Hematopoietic multipotent progenitor cell treated with erythropoietin and hydrocortisone succinate and interleukin-3 and kit ligand, for 17 days (in vitro differentiated cells): ENCODE measurements around the gene IL17B.

Experiments
- DNase-seq: peaks from one replicate; pipeline ENCODE4 v3.0.0-alpha.2; 2015; ENCODE audit warnings: low spot score

Gene IL17B, protein sequence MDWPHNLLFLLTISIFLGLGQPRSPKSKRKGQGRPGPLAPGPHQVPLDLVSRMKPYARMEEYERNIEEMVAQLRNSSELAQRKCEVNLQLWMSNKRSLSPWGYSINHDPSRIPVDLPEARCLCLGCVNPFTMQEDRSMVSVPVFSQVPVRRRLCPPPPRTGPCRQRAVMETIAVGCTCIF

DNA sequence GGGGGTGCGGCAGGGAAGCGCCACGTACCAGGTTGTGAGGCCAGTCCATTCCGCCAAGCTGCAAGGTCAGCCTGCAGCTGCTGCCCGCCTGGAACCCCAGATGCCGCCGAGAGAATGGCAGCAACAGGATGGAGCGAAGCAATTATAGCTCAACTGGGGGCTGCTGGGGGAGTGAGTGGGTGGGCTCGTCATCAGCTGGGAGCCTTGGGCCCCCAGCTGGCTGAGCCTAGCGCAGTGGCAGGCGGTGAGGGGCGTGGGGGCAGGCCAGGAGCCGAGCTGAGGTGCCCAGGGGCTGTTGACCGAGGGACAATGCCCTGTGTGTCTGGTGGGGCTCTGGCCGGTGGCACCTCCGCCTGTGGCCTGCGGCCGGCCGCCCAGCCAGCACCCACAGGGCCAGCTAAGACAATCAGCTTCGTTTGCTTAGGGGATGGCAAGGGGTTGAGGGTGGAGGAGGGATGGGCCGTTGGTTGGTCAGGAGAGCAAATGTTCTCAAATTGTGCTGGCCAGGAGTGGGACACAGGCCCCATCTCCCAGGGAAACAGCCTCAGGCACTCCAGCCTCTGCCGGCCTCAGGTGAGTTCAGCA is at the start of gene IL17B:
TSS of gene IL17B (minus strand) at position 116 of the 585 bp plus-strand sequence. CDS start at position 49, 67 bp downstream.
- no peak for DNase-seq

DNA sequence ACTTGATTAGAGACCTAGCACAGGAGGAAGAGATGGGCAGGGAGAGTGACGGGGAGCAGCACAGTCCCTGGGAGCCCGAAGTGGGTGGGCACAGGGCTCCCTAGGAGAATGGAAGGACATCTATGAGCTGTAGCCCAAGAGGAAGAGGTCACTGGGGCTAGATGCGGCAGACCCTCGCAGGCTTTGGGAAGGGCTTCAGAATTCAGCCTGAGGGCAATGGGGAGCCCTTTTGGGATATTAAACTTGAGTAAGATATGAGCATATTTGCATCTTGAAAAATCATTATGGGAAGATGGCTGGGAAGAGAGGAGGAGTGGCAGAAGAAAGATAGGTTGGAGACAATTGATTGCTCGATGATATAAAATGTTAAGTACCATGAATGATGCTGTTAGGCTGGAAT is 48.9 kb upstream of the IL17B start:
- no peak for DNase-seq

DNA sequence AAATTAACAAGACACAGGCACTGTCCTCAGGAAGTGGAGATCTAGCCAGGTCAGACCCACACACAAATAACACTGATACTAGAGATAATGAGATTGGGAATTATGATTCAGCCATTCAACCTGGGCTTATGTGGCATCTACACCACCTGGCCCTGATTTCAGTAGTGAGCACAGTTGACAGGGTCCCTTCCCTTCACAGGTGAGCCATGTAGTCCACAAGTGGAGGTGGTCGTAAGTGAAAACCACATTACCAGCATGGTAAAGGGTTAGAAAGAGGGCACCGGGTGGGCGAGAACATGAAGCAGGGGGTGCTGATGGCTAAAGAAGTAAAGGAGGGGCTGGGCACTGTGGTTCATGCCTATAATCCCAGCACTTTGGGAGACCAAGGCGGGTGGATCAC is 48.3 kb upstream of the IL17B start:
- no peak for DNase-seq

DNA sequence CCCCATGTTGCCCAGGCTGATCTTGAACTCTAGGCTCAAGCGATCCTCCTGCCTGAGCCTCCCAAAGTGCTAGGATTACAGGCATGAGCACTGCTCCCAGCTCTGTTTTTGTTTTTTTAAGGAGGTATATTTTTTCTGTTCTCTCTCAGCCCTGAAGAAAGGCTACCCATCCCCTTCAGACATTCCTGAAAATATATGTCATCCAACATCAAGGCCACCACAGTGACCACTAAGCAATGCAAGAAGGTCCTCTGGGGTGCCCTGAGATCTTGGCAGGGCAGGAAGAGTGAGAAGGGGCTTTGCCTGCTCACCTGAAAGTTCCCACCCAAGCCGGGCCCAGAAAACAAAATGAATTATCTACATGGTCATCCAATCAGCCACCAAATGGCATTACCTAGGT is 47.8 kb upstream of the IL17B start:
- DNase-seq, result no peak

DNA sequence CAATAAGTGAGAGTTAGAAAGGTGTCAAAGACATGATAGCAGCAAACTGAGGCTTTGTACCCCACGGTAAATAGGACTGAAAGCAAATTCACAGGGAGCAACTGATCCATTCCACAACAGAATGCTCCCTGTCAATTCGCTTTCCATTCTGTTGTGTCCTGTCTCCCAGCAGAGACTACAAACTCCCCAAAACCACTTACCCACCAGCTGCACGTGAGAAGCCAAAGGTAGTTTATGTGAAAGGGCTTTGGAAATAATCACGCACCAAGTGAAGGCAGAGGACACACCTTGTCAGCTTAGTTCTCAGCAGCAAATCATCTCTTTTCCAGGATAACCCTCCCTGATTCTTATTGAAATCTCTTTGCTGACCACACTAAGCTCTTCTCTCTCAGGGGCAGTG is 46.6 kb upstream of the IL17B start:
- DNase-seq, result no peak

DNA sequence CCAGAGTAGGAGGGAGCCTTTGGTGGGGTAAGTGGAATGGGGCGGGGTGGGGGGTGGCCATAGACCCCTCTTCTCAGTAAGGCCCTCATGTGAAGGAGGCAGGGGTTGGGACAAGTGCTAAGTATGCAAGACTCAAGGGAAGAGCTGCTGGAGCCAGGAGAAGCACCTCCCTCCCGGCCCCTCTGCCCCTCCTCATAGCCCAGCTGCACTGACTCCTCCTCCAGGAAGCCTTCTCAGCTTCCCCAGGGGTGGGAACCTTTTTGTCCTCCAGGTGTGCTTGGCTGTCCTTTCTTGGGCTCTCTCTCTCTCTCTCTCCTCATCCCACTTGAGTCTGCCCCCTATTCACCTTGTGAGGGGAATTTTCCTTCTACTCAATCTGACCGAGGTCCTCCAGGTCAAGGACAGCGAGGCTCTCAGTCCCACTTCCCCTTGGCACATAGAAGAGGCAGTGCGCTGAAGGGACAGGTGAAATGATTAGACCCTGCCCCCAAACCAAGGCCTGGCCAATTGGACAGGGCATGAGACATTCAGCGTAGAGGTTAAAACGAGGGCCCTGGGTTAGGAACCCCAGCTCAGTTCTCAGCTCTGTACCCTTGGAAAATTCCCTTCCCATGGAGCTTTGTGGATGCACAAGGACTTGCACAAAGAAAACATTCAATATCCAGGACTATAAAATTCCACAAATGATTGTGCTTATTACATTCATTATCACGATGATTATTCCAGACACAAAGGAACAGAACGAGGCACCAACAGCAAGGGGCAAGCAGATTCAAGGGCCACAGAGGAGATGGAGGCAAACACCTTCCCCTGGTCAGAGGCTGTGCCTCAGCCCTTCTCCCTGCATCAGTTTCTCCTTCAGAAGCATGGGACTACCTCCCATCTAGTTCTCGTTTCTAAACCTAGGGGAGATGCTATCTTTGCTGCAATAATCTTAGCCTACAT is 45.6 kb upstream of the IL17B start:
- no peak for DNase-seq

DNA sequence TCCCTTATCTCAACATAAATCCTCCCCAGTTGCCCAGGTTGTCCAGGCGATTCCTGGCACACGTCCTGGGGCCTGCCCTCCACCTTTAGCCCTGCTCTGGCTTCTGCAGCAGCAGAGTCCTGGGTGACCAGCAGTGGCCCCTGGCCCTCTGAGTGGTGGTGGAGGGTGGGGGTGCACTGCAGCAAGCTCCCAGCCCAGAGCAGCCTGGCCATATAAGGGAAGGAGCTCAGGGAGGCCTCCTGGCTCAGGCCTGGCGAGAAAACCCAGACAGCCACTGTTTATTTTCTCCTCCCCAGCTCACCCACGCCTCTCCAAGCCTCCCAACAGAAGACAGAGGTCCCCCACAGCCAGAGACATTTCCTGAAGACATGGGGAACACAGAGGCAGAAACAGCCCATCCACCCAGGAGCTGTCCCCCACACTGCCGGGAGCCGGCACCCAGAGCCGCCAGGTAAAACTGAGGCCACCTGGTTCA is 44.7 kb upstream of the IL17B start:
- no peak for DNase-seq

DNA sequence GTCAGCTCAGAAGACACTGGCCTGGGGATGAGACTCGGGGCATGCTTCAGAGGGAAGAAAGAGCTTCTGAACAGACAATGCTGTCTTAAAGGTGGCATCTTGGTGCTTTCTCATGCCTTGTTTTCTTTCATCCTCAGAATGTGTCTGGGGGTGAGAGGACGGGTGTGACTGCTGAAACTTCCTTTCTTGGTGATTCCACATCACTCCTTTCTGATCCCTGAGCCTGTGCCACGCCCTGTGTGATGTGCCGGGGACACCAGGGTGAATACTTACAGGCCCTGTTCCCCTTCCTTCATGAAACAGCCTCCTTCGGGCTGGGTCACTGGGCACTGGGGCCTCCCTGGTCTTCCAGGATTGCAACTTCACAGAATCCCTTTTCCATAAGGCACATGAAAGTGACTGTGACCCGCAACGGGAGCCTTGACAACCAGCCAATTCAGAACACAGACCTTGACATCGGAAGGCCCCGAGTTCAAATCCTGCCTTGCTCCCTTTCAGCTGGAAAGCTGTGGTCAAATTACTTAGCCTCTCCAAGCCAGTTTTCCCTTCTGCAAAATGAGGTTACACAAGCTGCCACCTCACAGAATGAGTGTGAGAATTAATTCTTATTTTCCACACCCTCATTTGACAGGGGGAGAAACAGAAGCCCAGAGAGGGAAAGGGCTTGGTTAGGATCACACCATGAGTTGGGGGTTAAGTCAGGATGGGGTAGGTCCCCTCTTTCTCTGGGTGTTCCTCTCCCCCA is 44.1 kb upstream of the IL17B start:
- no peak for DNase-seq

DNA sequence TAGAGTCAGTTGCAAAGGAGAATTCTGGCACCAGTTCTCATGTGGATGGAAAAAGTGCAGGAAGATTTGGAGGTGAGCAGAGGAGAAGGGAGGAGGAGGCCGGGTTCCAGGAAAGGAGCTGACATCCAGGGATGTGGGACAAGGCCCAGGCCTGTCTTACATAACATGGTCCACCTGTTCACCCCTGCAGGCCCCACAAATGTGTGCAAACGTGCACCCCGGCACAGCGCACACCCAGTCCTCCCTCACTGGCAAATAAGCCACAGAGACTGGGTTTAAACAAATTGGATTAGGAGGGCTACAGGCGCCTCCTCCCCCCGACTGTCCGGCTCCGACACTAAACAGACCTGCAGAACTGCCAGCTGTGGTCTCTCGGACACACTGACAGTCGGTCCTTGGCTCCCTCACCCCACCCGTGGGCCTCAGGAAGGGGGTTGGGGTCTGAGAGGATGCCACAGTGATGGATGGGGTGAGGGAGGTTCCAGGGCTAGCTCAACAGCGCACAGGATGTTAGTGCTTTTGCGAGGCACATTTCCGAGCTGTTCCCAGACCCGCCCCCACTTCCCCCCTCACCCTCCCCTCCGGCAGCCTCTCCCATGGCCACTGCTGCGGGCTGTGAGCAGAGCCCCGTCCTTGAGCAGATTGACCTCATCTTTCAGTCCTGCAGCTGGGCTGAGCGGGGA is 43.4 kb upstream of the IL17B start:
- DNase-seq, result no peak

DNA sequence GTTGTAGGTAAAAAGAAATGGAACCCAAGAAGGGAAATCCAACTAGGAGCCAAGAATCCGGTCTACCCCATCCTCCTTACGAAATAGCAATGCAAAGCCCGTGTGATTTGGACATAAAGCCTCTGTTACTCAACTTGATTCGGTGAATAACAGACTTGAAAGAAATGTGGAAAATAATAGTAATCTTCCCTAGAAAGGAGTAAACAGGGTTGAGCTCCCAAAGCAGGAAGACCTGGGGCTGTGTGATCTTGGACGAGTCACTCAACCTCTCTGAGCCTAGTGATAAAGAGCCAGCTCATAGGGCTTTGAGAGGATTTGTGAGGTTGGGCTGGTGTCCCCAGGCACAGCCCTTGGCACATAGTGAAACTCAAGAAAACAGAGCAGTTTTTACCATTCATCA is 42.7 kb upstream of the IL17B start:
- no peak for DNase-seq

DNA sequence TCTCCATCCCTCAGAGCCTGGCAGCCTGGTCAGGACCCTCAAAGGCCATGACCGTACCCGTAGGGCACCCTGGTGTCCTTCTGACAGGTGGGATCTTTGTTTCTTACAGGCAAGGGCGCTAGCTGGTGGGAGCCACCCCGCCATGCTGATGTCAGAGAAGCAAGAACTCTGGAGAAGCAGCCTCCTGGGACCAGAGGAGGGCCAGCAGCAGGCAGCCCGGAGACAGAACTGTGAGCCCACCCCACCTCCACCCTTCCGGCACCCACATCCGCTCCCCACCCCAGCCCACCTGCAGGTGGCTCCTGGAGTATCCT is 42.2 kb upstream of the IL17B start:
- DNase-seq, result no peak

DNA sequence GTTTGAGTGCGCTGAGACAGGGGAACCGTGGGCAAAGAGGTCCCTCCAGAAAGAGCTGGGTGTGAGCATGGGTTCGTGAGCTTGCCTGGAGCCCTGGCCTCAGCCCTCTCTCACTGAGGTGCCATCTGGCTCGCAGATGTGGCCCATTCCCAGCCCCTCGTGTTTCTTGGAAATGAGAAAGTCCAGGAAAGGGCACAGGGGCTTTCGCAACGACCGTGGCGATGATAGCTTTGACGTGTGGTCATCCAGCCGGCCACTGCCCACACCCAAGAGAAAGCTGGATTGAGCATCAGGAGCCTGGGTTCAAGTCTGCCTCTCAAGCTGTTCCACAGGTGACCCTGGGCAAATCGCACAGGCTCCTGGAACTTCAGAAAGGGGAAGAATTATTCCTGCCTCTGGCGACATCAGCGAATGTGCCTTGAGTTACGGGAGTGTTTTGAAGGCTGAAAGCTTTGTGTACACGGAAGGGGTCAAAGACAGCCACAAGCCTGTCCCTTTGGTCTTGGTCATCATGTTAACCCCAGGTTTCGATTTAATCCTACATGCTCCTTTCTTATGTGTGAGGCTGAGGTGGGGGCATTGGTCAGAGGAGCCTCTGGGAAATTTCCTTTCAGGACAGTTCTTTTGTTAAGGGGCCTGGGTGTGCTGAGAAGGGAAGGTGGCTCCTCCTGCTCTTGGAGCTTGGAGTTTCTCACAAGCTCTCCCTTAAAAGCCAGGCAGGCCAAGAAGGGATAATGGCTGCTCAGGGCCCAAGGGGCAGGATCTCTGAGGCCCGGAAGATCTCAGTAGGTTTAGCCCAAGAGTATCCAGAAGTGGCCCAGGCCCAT is 41.7 kb upstream of the IL17B start:
- no peak for DNase-seq

DNA sequence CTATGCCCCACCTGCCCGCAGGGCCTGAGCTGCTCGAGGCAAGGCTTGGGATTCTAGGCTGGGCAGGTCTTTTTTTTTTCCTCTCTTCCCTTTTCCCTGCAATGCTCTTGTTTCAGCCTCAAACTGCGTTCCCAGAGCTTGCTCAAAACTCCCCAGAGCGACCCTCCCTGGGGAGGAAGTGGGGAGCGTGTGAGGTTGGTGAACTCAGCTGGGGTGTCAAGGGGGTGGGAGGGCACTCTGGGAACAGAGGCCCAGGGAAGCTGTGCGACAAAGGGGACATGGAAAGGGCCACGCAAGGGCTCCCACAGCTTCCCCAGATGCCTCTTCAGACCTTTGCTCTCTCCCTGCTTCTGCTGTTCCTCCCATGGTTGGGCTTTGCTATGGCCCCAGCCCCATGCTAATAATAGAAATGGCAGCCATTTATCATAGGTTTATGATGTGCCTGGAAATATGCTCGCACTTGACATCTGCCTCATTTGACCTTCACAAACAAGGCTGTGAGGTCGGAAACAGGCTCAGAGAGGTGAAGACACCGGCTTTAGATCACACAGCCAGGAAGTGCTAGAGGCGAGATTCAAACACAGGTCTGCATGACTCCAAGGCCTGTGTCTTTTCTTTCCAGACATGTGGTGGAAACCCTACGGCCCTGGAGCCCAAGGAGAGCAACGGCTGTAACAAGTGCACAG is 40.9 kb upstream of the IL17B start:
- DNase-seq, result no peak

DNA sequence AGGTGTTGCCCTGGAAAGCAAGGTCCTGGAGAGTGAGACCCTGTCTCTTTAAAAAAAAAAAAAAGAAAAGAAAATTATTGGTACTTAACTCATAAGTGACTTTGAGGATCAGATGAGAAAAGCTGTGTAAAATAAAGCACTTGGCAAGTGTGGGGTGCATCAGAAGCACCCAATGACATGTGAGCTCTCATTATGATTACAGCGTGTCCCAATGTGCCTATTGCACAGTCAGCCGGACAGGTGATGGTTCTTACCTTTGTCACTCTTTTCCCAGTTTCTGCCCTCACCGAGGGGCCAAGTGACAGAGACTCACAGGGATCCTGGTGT is 40.4 kb upstream of the IL17B start:
- no peak for DNase-seq

DNA sequence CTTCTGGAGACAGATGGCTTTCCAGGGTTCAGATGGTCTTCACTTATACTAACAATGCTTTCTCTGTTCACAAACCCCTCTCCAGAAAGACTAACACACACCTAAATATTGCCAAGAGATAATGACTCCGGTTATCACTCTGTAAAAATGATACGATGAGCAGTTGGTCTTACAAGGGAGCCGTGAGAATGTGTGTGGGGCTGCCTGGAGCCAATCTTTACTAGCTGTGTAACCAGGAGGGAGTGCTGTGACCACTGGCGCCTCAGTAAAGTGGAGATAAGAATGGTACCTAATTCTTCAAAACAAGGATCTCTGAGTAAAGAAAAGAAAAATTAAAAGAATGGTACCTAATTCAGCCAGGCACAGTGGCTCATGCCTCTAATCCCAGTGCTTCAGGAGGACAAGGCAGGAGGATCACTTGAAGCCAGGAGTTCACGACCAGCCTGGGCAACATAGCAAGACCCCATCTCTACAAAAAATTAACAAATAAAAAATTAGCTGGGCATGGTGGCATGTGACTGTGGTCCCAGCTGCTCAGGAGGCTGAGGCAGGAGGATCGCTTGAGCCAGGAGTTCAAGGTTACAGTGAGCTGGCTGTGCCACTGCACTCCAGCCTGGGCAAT is 39.9 kb upstream of the IL17B start:
- no peak for DNase-seq

DNA sequence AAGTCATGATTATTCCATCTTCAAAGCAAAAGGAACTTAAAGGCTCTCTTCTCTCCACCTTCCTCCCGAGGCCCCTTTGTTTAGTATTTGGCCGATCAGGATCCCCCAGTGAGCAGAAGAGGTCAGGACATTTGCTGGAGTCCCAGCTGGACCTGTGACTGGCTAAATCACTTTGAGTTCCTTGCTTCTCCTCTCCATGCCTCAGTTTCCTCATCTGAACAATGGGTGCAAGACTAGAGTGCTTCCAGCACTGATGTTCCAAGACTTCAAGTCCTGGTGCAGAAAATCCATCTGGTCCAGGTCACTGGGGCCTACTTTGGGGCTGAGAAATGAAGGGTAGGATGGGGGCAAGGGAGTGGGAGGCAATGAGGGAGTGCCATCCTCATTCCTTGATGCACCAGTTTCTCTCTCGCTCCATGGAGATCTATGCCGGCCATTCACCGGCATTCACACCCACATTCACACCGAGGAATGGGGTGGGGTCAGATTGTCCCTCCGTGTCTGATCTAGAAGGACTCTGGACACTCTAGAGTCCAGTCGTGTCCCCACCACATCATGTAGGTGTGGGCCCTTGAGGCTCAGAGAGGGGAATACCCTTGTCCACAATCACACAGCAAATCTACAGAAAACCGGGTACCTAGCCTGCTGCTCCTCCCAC is 38.7 kb upstream of the IL17B start:
- no peak for DNase-seq

DNA sequence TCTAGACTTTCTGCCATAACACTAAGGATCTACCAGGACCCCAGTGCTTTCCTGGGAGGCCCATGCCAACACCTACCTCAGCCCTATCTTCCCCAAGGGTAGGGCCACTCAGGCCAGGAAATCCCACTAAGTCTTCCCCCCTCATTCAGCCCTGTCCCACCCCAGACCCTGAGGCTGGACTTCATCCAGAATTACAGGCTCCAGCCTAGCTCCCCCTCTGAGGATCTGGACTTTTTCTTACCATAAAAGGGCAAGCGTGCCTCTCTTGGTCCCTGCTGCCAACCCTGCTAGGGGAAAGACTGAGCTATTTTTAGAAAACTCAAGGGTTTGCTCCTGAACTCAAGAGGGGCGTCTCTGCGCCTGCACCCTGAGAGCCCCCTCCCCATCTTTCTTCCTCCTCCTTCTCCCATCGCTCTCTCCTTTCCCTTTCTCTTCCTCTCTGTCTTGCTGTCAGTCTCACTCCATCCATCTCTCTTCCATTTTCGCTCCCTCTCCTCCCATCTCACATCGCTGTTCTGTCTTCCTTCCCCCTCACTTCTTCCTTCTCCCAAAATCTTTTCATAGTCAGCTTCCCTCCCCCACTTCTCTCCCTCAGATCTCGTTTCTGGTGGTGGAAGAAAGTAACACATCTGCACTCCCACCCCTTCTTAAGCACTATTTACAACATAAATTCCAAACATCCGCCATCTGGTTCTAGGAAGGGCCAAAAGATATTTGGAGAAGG is 38.1 kb upstream of the IL17B start:
- no peak for DNase-seq

DNA sequence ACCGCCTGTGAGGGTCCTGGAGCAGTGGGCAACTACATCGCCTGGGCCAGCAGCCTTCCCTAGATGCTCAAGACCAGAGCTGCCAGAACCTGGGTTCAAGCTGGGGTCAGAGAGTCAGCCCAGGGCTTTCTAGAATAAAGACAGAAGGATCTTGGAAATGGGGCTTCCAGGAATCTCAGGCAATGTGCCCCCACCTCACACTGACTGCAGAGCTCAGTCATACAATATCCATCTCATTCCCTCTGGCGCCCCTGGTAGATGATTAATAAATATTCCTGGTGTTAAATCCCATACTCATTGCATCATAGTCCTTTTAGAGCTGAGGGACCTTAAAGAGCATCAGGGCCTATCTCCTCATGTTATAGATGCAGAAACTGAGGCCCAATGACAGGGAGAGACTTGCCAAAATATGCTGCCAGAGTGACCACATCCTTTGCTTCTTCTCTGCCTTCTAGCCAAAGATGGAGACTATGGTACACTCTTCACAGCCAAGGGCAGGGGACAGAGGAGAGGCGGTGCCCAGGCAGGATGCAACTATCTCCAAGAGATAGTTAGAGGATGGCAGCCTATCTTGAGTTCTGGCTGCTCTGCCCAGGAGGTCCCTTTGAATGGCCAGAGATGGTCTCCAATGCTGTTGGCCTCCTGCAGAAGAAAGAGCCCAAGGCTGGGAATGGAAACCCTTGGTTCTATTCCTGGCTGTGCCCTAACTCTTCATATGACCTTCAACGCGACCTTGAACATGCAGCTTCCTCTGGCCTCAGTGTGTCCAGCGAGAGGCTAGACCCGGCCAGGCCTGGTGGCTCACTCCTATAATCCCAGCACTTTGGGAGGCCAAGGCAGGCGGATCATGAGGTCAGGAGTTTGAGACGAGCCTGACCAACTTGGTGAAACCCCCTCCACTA is 36.2 kb upstream of the IL17B start:
- no peak for DNase-seq
